ENCODE results near the gene UBA5.
"Not testable (repeated sequence)": the region's sequence is repeated elsewhere in the genome, so short reads cannot be mapped to it uniquely, and the experiment has no call there.

Gene UBA5

DNA sequence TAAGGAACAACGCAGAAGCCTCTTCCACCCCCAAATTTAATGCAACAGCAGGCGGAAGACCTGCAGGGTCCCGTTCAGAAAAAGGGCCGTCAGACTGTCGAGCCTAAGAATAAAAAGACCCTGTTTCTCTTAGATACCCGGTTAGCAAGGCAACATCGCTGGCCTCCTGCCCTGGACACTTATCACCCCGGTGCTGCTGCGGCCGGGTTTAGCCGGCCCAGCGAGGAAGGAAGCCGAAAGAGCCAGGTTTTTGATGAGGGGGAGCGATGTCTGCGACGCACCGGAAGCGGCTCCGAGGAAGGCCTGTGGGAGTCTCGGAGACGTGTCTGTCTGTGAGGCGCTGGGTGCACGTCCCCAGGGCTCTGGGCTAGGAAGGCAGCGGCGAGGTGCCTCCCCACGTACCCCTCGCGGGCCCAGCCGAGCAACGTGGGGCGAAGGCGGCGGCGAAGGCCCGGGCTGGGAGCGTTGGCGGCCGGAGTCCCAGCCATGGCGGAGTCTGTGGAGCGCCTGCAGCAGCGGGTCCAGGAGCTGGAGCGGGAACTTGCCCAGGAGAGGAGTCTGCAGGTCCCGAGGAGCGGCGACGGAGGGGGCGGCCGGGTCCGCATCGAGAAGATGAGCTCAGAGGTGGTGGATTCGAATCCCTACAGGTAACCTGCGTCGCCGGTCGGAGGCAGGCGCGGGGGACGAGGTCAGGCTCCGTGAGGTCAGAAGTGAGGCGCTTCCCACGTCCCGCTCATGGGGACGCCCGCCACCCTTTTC lies at the start of gene UBA5:
Gene UBA5, plus strand, starts transcription at position 278 of the 759 bp plus-strand sequence. Its CDS starts 209 bp downstream, at position 487.
- H3K36me3 Mint-ChIP-seq (ENCODE audit: low read depth) = peaks cover 57% of the 10 kb centered on the region
- no peaks in the 10 kb centered on the region for H3K9me3 Mint-ChIP-seq
- DNase-seq = peak; percentile 86
- H3K27ac Mint-ChIP-seq = peak within 1 kb of the TSS; percentile 98
- H3K27me3 Mint-ChIP-seq = no peaks in the 10 kb centered on the region
- H3K4me3 Mint-ChIP-seq = peak within 1 kb of the TSS; percentile 97
- peaks cover 62% of the 10 kb centered on the region for H3K4me1 Mint-ChIP-seq (ENCODE audit: low read depth)

DNA sequence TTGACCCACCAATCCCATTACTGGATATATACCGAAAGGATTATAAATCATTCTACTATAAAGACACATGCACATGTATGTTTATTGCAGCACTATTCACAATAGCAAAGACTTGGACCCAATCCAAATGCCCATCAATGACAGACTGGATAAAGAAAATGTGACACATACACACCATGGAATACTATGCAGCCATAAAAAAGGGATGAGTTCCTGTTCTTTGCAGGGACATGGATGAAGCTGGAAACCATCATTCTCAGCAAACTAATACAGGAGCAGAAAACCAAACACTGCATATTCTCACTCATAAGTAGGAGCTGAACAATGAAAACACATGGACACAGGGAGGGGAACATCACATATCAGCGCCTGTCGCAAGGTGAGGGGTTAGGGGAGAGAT lies 44.8 kb upstream of the UBA5 start:
- peaks cover 60% of the 10 kb centered on the region for H3K36me3 Mint-ChIP-seq (ENCODE audit: low read depth)
- H3K4me1 Mint-ChIP-seq (ENCODE audit: low read depth); H3K27ac Mint-ChIP-seq; H3K27me3 Mint-ChIP-seq; H3K4me3 Mint-ChIP-seq; DNase-seq; H3K9me3 Mint-ChIP-seq: not testable (repeated sequence)

DNA sequence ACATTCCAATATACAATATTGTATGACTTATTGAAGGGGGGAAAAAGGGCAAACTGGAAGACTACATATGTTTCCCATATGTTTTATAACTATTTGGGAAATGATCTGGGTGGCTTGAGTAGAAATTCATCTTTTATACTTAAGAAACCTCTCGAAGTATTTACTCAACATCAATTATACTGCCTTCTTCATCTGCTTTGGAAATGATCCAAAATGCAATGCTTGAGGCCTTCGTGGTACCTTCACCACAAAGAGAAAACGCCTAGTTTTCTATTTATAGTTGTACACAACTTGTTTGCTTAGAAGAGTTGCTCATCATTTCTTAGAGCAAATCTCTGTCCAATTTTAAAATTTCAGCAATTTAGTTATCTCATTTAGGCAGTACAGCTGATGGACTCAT lies 44.2 kb upstream of the UBA5 start:
- Mint-ChIP-seq H3K27me3 (no peaks in the 10 kb centered on the region), H3K4me1 (ENCODE audit: low read depth) (no peaks in the 10 kb centered on the region), H3K27ac (no peak overlapping the region), H3K4me3 (no peak overlapping the region), H3K36me3 (ENCODE audit: low read depth) (peaks cover 60% of the 10 kb centered on the region), H3K9me3 (peaks cover 2% of the 10 kb centered on the region)
- DNase-seq = no peak

DNA sequence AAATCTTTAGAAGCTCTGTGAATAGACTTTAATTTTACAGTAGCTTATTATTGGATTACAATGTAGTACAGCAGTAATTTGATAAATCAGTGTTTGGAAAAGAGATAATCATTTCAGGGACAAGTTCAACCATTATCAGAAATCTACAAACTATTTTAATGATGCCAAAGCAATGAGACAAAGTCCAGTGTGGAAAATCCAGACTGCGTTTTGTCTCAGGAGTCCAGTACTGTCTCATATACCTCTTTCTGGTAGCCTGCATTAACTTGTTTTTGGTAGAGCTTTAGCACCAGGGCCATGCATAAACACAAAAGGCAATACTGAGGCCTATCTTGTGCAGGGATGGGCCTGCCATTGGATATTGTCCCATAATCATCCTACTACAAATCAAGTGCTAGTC lies 43.3 kb upstream of the UBA5 start:
- H3K4me1 Mint-ChIP-seq (ENCODE audit: low read depth) = no peaks in the 10 kb centered on the region

DNA sequence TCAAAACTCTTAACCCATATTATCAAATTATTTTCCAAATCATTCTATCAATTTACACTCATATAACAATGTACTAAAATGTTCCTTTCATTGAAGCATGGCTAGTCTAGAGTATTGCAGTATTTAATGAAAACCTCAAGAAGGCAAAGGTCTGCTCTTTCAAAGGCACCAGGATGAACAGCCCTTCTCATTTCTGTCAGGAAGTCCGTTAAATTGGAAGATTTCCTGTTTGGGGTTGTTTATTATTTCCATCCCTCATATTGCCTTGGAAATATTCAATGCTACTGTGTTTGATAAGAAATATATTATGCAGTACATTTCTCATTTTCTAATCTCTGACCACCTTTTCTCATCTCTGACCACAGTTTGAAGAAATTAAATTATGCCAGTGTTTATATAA lies 38.0 kb upstream of the UBA5 start:
- H3K9me3 Mint-ChIP-seq = no peaks in the 10 kb centered on the region
- H3K27ac Mint-ChIP-seq = no peak overlapping the region
- H3K4me1 Mint-ChIP-seq (ENCODE audit: low read depth) = peaks cover 5% of the 10 kb centered on the region
- no peak overlapping the region for H3K4me3 Mint-ChIP-seq
- no peaks in the 10 kb centered on the region for H3K27me3 Mint-ChIP-seq
- H3K36me3 Mint-ChIP-seq (ENCODE audit: low read depth) = peaks cover 47% of the 10 kb centered on the region
- no peak for DNase-seq

More for the DNA sequence above, 43.3 kb upstream of the UBA5 start:
- Mint-ChIP-seq H3K4me3 (no peak overlapping the region), H3K27ac (no peak overlapping the region), H3K9me3 (peaks cover 2% of the 10 kb centered on the region), H3K36me3 (ENCODE audit: low read depth) (peaks cover 61% of the 10 kb centered on the region), H3K27me3 (no peaks in the 10 kb centered on the region)
- DNase-seq = no peak

DNA sequence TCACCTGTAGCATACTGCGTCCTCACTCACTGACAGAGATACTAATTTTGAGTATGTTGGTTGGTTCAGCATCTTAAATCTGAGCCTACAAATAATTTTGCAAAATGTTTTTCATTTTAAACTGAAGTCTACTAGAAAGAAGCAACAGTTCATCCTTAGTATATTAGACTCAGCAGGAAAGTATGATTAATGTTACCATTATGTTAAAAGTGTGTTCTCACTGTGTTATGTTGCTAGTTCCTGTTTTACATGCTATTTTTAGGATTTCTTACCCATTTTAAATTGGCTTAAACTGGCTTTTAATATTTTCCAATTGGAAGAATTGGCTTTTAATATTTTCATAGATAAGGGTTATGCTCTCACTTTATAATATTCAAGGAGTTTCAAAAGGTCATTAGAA lies 37.4 kb upstream of the UBA5 start:
- Mint-ChIP-seq H3K36me3 (ENCODE audit: low read depth) (peaks cover 47% of the 10 kb centered on the region), H3K27ac (no peak overlapping the region), H3K27me3 (no peaks in the 10 kb centered on the region), H3K4me3 (no peak overlapping the region), H3K4me1 (ENCODE audit: low read depth) (peaks cover 5% of the 10 kb centered on the region), H3K9me3 (no peaks in the 10 kb centered on the region)
- DNase-seq = no peak

DNA sequence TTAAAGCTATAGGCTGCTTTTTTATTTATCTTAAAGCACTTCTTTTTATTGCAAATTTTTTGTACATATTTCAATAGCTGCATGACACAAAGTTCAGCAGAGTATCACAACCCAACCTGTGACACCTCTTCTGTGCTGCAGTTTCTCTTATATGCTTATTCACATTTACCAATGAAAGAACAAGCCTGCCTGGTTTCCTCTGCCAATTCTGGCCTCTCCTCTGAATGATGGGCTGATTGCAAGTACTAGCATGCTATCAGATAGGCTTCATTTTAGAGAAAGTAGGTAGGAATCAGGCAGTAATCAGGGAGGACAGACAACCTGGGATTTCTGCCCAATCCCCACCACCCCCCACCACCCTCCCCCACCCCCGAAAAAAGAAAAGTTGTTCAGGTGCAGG lies 36.5 kb upstream of the UBA5 start:
- peaks cover 5% of the 10 kb centered on the region for H3K4me1 Mint-ChIP-seq (ENCODE audit: low read depth)
- no peak overlapping the region for H3K27ac Mint-ChIP-seq
- DNase-seq = no peak
- no peak overlapping the region for H3K4me3 Mint-ChIP-seq
- H3K36me3 Mint-ChIP-seq (ENCODE audit: low read depth) = peaks cover 53% of the 10 kb centered on the region
- no peaks in the 10 kb centered on the region for H3K9me3 Mint-ChIP-seq
- no peaks in the 10 kb centered on the region for H3K27me3 Mint-ChIP-seq

DNA sequence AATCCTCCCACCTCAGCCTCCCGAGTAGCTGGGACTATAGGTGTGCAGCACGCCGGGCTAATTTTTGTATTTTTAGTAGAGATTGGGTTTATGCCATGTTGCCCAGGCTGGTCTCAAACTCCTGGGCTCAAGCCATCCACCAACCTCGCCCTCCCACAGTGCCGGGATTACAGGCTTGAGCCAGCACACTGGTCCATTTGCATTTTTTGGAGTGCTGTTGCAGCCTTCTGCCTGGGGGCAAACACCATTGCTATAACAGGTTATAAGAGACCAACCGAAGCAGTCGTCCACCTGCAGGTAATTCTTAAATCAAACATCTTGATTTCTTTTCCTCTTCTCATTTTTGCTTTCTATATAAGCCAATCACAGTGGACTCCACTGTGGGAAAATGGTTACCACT lies 35.3 kb upstream of the UBA5 start:
- DNase-seq = no peak
- peaks cover 53% of the 10 kb centered on the region for H3K36me3 Mint-ChIP-seq (ENCODE audit: low read depth)
- H3K9me3 Mint-ChIP-seq = no peaks in the 10 kb centered on the region
- no peak overlapping the region for H3K27ac Mint-ChIP-seq
- no peak overlapping the region for H3K4me3 Mint-ChIP-seq
- H3K27me3 Mint-ChIP-seq = no peaks in the 10 kb centered on the region
- H3K4me1 Mint-ChIP-seq (ENCODE audit: low read depth) = peaks cover 7% of the 10 kb centered on the region

DNA sequence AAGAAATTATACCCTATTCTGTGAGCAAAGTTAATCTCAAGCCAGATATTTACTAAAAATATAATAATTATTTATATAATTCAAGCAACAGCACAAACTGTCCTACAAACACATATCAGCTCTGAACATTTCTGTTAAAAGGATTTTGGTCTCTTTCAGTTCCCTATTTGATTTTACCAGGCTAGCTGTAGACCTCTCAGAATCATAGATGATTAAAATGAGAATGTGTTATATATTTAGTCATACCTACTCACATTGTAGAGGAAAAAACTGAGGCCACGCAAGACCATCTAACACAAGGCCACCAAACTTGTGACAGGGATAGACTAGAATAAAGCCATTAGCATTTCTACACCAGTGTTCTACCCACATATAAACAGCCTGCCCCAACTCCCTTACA lies 34.5 kb upstream of the UBA5 start:
- H3K27ac Mint-ChIP-seq = no peak overlapping the region
- H3K27me3 Mint-ChIP-seq = no peaks in the 10 kb centered on the region
- no peak for DNase-seq
- H3K4me1 Mint-ChIP-seq (ENCODE audit: low read depth) = peaks cover 14% of the 10 kb centered on the region
- no peaks in the 10 kb centered on the region for H3K9me3 Mint-ChIP-seq
- H3K4me3 Mint-ChIP-seq = no peak overlapping the region
- H3K36me3 Mint-ChIP-seq (ENCODE audit: low read depth) = peaks cover 54% of the 10 kb centered on the region

DNA sequence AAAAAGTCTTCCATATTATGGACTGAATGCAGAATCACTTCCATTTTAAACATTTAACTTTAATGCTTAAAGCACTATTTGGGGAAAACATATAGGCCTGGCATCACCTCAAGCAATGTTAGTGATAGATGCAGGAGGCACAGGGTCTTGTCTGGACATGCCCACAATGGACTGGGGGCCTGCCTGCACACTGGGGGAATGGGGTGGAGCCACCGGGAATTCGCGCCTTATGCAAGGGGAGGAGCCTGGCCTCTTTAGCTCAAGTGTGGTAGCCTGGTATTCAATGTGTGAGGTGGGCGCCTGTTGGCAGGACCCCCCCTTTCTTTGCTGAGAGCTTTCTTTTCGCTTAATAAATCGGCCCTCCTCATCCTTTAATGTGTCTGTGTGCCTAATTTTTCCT lies 33.2 kb upstream of the UBA5 start:
- H3K4me1 Mint-ChIP-seq (ENCODE audit: low read depth) = peaks cover 14% of the 10 kb centered on the region
- H3K9me3 Mint-ChIP-seq = no peaks in the 10 kb centered on the region
- no peak overlapping the region for H3K27ac Mint-ChIP-seq
- no peak for DNase-seq
- no peaks in the 10 kb centered on the region for H3K27me3 Mint-ChIP-seq
- no peak overlapping the region for H3K4me3 Mint-ChIP-seq
- H3K36me3 Mint-ChIP-seq (ENCODE audit: low read depth) = peaks cover 46% of the 10 kb centered on the region

DNA sequence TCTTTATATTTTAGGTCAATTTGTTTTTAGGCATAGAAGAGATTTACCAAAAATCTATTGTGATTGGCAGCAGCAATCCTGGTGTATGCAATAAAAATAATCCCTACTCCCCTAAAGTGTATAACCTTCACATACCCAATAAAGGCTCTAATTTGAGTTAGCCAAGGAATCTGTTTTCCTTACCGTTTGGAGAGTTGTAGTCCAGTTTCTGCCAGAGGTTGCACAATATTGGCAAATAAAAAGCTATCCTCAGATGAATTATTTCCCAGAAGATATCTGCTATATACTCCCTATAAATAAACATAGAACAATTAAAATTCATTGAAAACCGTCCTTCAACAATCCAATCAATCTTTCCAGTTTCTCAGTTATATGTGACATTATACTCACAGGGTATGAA lies 32.0 kb upstream of the UBA5 start:
- H3K27ac Mint-ChIP-seq = no peak overlapping the region
- no peaks in the 10 kb centered on the region for H3K27me3 Mint-ChIP-seq
- H3K4me3 Mint-ChIP-seq = no peak overlapping the region
- no peaks in the 10 kb centered on the region for H3K9me3 Mint-ChIP-seq
- H3K4me1 Mint-ChIP-seq (ENCODE audit: low read depth) = peaks cover 13% of the 10 kb centered on the region
- H3K36me3 Mint-ChIP-seq (ENCODE audit: low read depth) = peaks cover 56% of the 10 kb centered on the region
- DNase-seq = no peak

DNA sequence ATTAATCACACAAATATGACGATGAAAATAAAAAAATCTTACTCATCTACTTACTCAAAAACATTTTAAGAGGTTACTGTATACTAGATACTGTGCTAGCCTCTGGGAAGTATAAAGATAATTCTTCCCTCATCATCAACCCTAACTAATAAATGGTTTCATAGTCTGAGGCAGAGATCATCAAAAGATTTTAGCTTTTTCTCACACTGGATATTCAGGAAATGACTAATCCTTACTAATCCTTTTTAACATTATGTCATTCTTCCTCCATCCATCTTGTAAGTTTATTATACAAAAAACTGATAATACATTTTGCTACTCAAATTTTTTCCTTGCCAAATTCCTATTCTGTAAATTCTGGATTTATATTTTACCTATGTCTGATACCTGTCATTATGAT lies 30.2 kb upstream of the UBA5 start:
- Mint-ChIP-seq H3K9me3 (no peaks in the 10 kb centered on the region), H3K27ac (no peak overlapping the region), H3K36me3 (ENCODE audit: low read depth) (peaks cover 62% of the 10 kb centered on the region), H3K27me3 (no peaks in the 10 kb centered on the region), H3K4me3 (no peak overlapping the region), H3K4me1 (ENCODE audit: low read depth) (peaks cover 10% of the 10 kb centered on the region)
- DNase-seq = no peak

DNA sequence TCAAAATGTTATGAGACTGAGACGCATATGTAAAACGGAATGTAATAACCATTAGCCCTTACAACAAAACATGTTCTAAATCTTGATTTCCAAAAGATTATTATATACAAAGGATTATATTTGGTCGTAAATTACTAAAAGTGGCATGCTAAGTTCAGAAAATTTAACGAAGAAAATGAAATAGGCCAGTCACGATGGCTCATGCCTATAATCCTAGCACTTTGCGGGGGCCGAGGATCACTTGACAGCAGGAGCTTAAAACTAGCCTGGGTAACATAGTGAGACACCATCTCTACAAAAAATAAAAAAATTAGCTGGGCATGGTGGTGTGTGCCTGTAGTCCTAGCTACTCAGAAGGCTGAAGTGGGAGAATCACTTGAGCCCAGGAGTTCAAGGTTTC lies 29.5 kb upstream of the UBA5 start:
- DNase-seq = no peak
- no peak overlapping the region for H3K4me3 Mint-ChIP-seq
- no peaks in the 10 kb centered on the region for H3K27me3 Mint-ChIP-seq
- no peak overlapping the region for H3K27ac Mint-ChIP-seq
- peaks cover 10% of the 10 kb centered on the region for H3K4me1 Mint-ChIP-seq (ENCODE audit: low read depth)
- no peaks in the 10 kb centered on the region for H3K9me3 Mint-ChIP-seq
- H3K36me3 Mint-ChIP-seq (ENCODE audit: low read depth) = peaks cover 65% of the 10 kb centered on the region

DNA sequence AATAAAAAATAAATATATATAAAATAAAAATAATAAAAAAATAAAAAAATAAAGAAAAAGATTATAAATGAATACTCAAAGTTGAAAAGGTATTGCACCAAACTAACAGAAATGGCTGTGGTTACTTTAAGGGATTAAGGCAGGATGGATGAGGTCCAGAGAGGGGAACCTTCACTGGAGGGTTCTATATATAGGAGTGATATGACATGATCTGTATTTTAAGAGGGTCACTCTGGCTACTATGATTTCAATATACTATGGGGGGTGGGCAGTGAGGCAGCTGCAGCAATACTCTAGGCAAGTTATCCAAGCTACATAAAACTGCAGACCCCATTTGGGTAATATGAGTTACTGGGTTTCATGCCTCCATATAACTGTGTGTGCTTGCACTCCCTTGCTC lies 25.1 kb upstream of the UBA5 start:
- Mint-ChIP-seq H3K4me1 (ENCODE audit: low read depth) (peaks cover 4% of the 10 kb centered on the region), H3K36me3 (ENCODE audit: low read depth) (peaks cover 68% of the 10 kb centered on the region), H3K27me3 (no peaks in the 10 kb centered on the region), H3K27ac (no peak overlapping the region), H3K4me3 (no peak overlapping the region), H3K9me3 (no peaks in the 10 kb centered on the region)
- no peak for DNase-seq

DNA sequence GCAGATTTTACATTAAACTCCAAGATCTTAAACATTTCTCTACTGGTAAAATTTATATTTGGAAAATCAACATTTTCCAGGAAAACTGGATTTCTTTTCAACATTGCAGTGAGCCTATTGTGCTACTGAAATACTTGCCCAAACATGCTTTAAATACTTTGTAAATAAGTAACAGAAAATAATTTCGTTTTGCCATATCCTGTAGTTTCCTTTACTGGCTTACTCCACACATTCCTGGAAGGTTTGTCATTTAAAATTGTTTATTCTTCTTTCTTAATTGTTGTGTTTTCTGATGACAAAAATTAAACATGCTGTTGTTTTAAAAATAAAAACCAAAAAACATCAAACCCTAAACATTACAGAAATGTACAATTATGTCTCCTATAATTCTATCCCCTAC lies 22.5 kb upstream of the UBA5 start:
- Mint-ChIP-seq H3K4me3 (no peak overlapping the region), H3K27ac (no peak overlapping the region), H3K9me3 (no peaks in the 10 kb centered on the region), H3K36me3 (ENCODE audit: low read depth) (peaks cover 68% of the 10 kb centered on the region), H3K4me1 (ENCODE audit: low read depth) (no peaks in the 10 kb centered on the region), H3K27me3 (no peaks in the 10 kb centered on the region)
- no peak for DNase-seq

DNA sequence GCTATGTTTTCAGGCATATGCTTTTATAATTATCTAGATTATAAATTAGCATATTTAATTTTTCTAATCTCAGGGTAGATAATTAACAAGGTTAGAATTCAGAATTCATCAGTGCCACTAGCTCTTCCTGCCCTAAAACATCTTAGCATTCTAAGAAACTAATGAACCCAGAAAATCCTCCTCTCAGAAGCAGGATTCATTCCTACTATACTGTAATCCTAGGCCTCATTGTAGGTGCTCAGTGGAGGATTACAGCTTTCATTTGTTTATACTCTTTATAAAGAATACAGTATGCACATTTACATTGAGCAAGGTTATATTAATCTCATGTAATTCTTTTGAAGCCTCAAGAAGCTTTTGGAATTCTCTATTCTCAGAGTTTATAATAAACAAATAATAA lies 21.4 kb upstream of the UBA5 start:
- Mint-ChIP-seq H3K27me3 (no peaks in the 10 kb centered on the region), H3K4me1 (ENCODE audit: low read depth) (no peaks in the 10 kb centered on the region), H3K36me3 (ENCODE audit: low read depth) (peaks cover 59% of the 10 kb centered on the region), H3K4me3 (no peak overlapping the region), H3K27ac (no peak overlapping the region), H3K9me3 (no peaks in the 10 kb centered on the region)
- no peak for DNase-seq
